ENCODE measurements around the gene CHMP4B. TPM values are rescaled to one million over a fixed set of nuclear protein-coding genes. Genes with fewer than 3 reads are reported as not detected.

The CHMP4B gene
- total RNA-seq, 1 experiment from 2014 or later: 68.9 TPM

DNA sequence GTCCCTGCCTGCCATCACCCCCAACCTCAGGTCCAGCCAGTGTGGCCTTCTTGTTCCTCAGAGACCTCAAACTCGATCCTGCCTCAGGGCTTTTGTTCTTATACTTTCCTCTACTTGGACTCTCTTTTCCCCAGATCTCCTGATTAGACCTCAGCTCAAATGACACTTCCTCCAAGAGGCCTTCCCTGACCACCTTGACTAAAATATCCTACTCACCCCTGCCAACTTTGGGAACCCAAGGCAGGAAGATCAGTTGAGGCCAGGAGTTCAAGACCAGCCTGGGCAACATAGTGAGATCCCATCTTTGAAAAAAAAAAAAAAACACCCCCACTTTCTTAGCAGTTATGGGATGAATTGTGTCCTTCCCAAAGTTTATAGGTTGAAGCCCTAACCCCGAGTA is 73.5 kb downstream of the CHMP4B start:
- no TSS peak for BruUV-seq (replicated peaks)

DNA sequence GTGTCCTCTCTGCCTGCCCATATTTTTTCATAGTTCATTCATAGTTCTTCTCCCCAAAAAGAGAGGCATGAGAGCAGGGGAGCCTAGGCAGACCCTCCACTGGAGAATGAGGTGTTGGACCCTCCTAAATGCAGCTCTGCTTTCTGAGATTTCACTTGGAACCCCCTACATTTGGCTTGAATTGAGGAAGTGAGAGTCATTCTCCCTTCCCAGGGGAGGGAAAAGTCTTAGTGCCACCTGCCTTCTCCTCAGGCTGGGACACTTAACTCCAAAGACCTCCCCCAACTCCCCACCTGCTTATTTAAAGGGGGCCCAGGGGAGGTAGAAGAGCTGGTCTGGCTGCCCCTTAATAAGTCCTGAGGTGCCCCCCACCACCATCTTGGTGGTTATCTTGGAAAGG is 78.2 kb downstream of the CHMP4B start:
- TF ChIP-seq EZH2 (IDR thresholded peaks at IDR 0.05; ENCODE audit: borderline replicate concordance, low read depth, low read length, poor library complexity, severe bottlenecking): no peak
- TF ChIP-seq, protein P1, sequence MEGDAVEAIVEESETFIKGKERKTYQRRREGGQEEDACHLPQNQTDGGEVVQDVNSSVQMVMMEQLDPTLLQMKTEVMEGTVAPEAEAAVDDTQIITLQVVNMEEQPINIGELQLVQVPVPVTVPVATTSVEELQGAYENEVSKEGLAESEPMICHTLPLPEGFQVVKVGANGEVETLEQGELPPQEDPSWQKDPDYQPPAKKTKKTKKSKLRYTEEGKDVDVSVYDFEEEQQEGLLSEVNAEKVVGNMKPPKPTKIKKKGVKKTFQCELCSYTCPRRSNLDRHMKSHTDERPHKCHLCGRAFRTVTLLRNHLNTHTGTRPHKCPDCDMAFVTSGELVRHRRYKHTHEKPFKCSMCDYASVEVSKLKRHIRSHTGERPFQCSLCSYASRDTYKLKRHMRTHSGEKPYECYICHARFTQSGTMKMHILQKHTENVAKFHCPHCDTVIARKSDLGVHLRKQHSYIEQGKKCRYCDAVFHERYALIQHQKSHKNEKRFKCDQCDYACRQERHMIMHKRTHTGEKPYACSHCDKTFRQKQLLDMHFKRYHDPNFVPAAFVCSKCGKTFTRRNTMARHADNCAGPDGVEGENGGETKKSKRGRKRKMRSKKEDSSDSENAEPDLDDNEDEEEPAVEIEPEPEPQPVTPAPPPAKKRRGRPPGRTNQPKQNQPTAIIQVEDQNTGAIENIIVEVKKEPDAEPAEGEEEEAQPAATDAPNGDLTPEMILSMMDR (conservative IDR thresholded peaks at IDR 0.05; ENCODE audit: low read depth, low read length): no peak
- no peaks in the 10 kb centered on the region for H3K4me1 ChIP-seq (ENCODE audit: insufficient read depth, low read length, poor library complexity, severe bottlenecking)
- no peaks in the 10 kb centered on the region for H3K27me3 ChIP-seq (replicated peaks; ENCODE audit: insufficient read depth, low read depth, low read length, poor library complexity)
- H3K36me3 ChIP-seq (ENCODE audit: insufficient read depth, low read length, poor library complexity, severe bottlenecking): no peaks in the 10 kb centered on the region
- BruUV-seq (replicated peaks): no TSS peak
- CTCF ChIA-PET: no interaction called here
- intact Hi-C loops (cut with micrococcal nuclease; ENCODE audit: unreplicated experiment): no loop called here
- DNase-seq (ENCODE audit: low spot score): no peak
- no peak overlapping the region for H3K27ac ChIP-seq (ENCODE audit: low read depth, low read length, poor library complexity, severe bottlenecking)
- H3K9me3 ChIP-seq (ENCODE audit: low read depth, low read length, poor library complexity, severe bottlenecking): no peaks in the 10 kb centered on the region
- H3K4me3 ChIP-seq (ENCODE audit: low read depth, low read length, poor library complexity, severe bottlenecking): no peak overlapping the region
- POLR2A ChIA-PET (ENCODE audit: low non-redundant PET): no interaction called here

More for the DNA sequence above, 73.5 kb downstream of the CHMP4B start:
- Histone ChIP-seq H3K27ac (ENCODE audit: low read depth, low read length, poor library complexity, severe bottlenecking) (no peak overlapping the region), H3K36me3 (ENCODE audit: insufficient read depth, low read length, poor library complexity, severe bottlenecking) (no peaks in the 10 kb centered on the region), H3K27me3 (replicated peaks; ENCODE audit: insufficient read depth, low read depth, low read length, poor library complexity) (no peaks in the 10 kb centered on the region), H3K9me3 (ENCODE audit: low read depth, low read length, poor library complexity, severe bottlenecking) (no peaks in the 10 kb centered on the region), H3K4me3 (ENCODE audit: low read depth, low read length, poor library complexity, severe bottlenecking) (no peak overlapping the region), H3K4me1 (ENCODE audit: insufficient read depth, low read length, poor library complexity, severe bottlenecking) (no peaks in the 10 kb centered on the region)
- no peak for DNase-seq (ENCODE audit: low spot score)
- intact Hi-C loops (cut with micrococcal nuclease; ENCODE audit: unreplicated experiment): no loop called here
- TF ChIP-seq, protein P1 (conservative IDR thresholded peaks at IDR 0.05; ENCODE audit: low read depth, low read length): no peak
- TF ChIP-seq EZH2 (IDR thresholded peaks at IDR 0.05; ENCODE audit: borderline replicate concordance, low read depth, low read length, poor library complexity, severe bottlenecking): no peak
- ChIA-PET POLR2A (ENCODE audit: low non-redundant PET) (no interaction called here), CTCF (no interaction called here)

DNA sequence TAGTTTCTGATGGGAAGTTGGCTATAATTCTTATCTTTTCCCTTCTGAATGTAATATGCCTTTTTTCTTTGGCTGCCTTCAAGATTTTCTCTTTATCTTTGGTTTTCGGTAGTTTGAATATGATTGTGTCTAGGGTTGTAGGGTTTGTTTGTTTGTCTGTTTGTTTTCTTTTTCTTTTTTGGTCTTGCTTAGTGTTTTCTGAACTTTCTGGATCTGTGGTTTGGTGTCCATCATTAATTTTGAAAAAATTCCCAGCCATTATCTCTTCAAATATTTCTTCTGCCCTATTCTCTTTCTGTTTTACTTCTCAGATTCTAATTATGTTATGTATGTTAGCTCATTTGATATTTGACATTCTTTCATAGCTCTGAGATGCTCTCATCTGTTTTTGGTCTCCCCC is 79.4 kb downstream of the CHMP4B start:
- no peak for DNase-seq (ENCODE audit: low spot score)
- H3K27ac ChIP-seq (ENCODE audit: low read depth, low read length, poor library complexity, severe bottlenecking): no peak overlapping the region
- intact Hi-C loops (cut with micrococcal nuclease; ENCODE audit: unreplicated experiment): no loop called here
- no peaks in the 10 kb centered on the region for H3K36me3 ChIP-seq (ENCODE audit: insufficient read depth, low read length, poor library complexity, severe bottlenecking)
- no peaks in the 10 kb centered on the region for H3K9me3 ChIP-seq (ENCODE audit: low read depth, low read length, poor library complexity, severe bottlenecking)
- POLR2A ChIA-PET (ENCODE audit: low non-redundant PET): no interaction called here
- no peak overlapping the region for H3K4me3 ChIP-seq (ENCODE audit: low read depth, low read length, poor library complexity, severe bottlenecking)
- no peaks in the 10 kb centered on the region for H3K27me3 ChIP-seq (replicated peaks; ENCODE audit: insufficient read depth, low read depth, low read length, poor library complexity)
- no peaks in the 10 kb centered on the region for H3K4me1 ChIP-seq (ENCODE audit: insufficient read depth, low read length, poor library complexity, severe bottlenecking)
- TF ChIP-seq EZH2 (IDR thresholded peaks at IDR 0.05; ENCODE audit: borderline replicate concordance, low read depth, low read length, poor library complexity, severe bottlenecking): no peak
- TF ChIP-seq, protein P1 (conservative IDR thresholded peaks at IDR 0.05; ENCODE audit: low read depth, low read length): no peak
- BruUV-seq (replicated peaks): no TSS peak
- CTCF ChIA-PET: no interaction called here
